B cell (primary cell): ENCODE results near the gene ZBTB48. TPM values are rescaled to one million over a fixed set of nuclear protein-coding genes. Genes with fewer than 3 reads are reported as not detected.

ENCODE experiments used
- ATAC-seq: fragments of 200-7000 bp; cut with Tn5 transposase; one replicate; pipeline ENCODE4 v1.10.0; 2021; ENCODE audit warnings: low read depth, mild to moderate bottlenecking, moderate number of reproducible peaks, moderate library complexity
- CTCF ChIA-PET: fragments of 350-600 bp; sonication (Branson Sonifier 250); formaldehyde crosslinking; loops from one replicate; lab custom pipeline; 2021; ENCODE audit warnings: antibody characterized with exemption, inconsistent platforms; lab: Charles Lee
- POLR2A ChIA-PET: fragments of 350-600 bp; sonication (Branson Sonifier 250); formaldehyde crosslinking; loops from one replicate; lab custom pipeline; 2021; ENCODE audit warnings: antibody characterized with exemption; lab: Charles Lee
- DNase-seq: peaks from one replicate; pipeline ENCODE4 v3.0.0; 2013
- H2AFZ ChIP-seq: 2 replicates; pipeline ENCODE4 v1.6.1; 2012; ENCODE audit warnings: mild to moderate bottlenecking, low read depth, low read length; ENCODE audit not compliant: insufficient read depth, poor library complexity, severe bottlenecking
- H3K27ac ChIP-seq, 2 donors: 1 replicate in 1 of 2; 2 replicates in 1 of 2; pipeline ENCODE4 v1.5.1; 2012 to 2013; ENCODE audit warnings: low read length in 2 of 2, mild to moderate bottlenecking in 2 of 2, moderate library complexity in 1 of 2
- H3K27me3 ChIP-seq, 4 experiments: fragments of 200-600 bp in 1 of 4; sonication (generic) in 1 of 4; replicated peaks in 1 of 4; 1 replicate in 2 of 4; 2 replicates in 2 of 4; pipeline versions ENCODE4 v1.6.1 to v1.7.0; 2013 to 2016; ENCODE audit warnings: low read length in 3 of 4, mild to moderate bottlenecking in 2 of 4, mixed read lengths in 1 of 4, moderate library complexity in 1 of 4; ENCODE audit not compliant: insufficient read depth in 4 of 4, control insufficient read depth in 3 of 4; ENCODE audit errors: control extremely low read depth in 1 of 4
- H3K36me3 ChIP-seq, 2 experiments: replicated peaks in 1 of 2; 1 replicate in 1 of 2; 2 replicates in 1 of 2; pipeline versions ENCODE4 v1.6.1 to v1.7.1; 2013; ENCODE audit warnings: low read length in 1 of 2; ENCODE audit not compliant: insufficient read depth in 2 of 2, control insufficient read depth in 1 of 2; ENCODE audit errors: control extremely low read depth in 1 of 2, extremely low read depth in 1 of 2
- H3K4me1 ChIP-seq, 2 donors: fragments of 200-600 bp in 1 of 2; sonication (generic) in 1 of 2; 1 replicate in 1 of 2; 2 replicates in 1 of 2; pipeline versions ENCODE4 v1.5.1 to v1.6.1; 2013 to 2017; ENCODE audit warnings: low read length in 2 of 2; ENCODE audit not compliant: control insufficient read depth in 2 of 2, insufficient read depth in 2 of 2
- H3K4me2 ChIP-seq: replicated peaks from 2 replicates; pipeline ENCODE3; 2012; ENCODE audit warnings: mild to moderate bottlenecking, low read depth, low read length; ENCODE audit not compliant: poor library complexity, severe bottlenecking
- H3K4me3 ChIP-seq, 5 experiments: fragments of 200-600 bp in 1 of 5; sonication (generic) in 1 of 5; 1 replicate in 3 of 5; 2 replicates in 2 of 5; pipeline versions ENCODE4 v1.5.1 to v1.7.0; 2011 to 2016; ENCODE audit warnings: low read length in 4 of 5, mild to moderate bottlenecking in 4 of 5, low read depth in 2 of 5, control low read depth in 1 of 5, moderate library complexity in 1 of 5; ENCODE audit not compliant: insufficient read depth in 1 of 5; ENCODE audit errors: control extremely low read depth in 1 of 5, extremely low read depth in 1 of 5
- H3K79me2 ChIP-seq: fragments of 200-600 bp; sonication (generic); one replicate; pipeline ENCODE4 v1.6.0; 2016; ENCODE audit warnings: low read length; ENCODE audit not compliant: control insufficient read depth, insufficient read depth
- H3K9ac ChIP-seq: fragments of 200-600 bp; sonication (generic); 2 replicates; pipeline ENCODE4 v1.6.1; 2017; ENCODE audit warnings: mild to moderate bottlenecking, low read length, moderate library complexity
- H3K9me3 ChIP-seq, 3 donors: one replicate each; pipeline versions ENCODE4 v1.6.1 to v1.7.1; 2013; ENCODE audit warnings: low read length in 2 of 3; ENCODE audit not compliant: control insufficient read depth in 2 of 3, insufficient read depth in 1 of 3; ENCODE audit errors: control extremely low read depth in 1 of 3
- H4K20me1 ChIP-seq: 2 replicates; pipeline ENCODE4 v1.6.0; 2012; ENCODE audit warnings: mild to moderate bottlenecking, low read length; ENCODE audit not compliant: insufficient read depth, control insufficient read depth, poor library complexity, severe bottlenecking
- H3K27ac Mint-ChIP-seq: one replicate; pipeline ENCODE4 v1.8.0; 2021; ENCODE audit warnings: mixed read lengths
- H3K27me3 Mint-ChIP-seq: one replicate; pipeline ENCODE4 v1.8.0; 2021; ENCODE audit warnings: mixed read lengths
- H3K4me1 Mint-ChIP-seq: one replicate; pipeline ENCODE4 v1.8.0; 2021; ENCODE audit warnings: mixed read lengths
- H3K4me3 Mint-ChIP-seq: one replicate; pipeline ENCODE4 v1.8.0; 2021; ENCODE audit warnings: mixed read lengths
- H3K9me3 Mint-ChIP-seq: one replicate; pipeline ENCODE4 v1.8.0; 2022; ENCODE audit warnings: mixed read lengths; ENCODE audit not compliant: insufficient read depth
- EZH2 ChIP-seq: IDR thresholded peaks from 2 replicates; pipeline ENCODE4 v1.6.1; 2012; ENCODE audit warnings: borderline replicate concordance, low read depth, mild to moderate bottlenecking, moderate library complexity, low read length; ENCODE audit not compliant: insufficient read depth, poor library complexity, severe bottlenecking
- WGBS: methylation state at CpG from one replicate; pipeline ENCODE4 v1.1.5; 2013; ENCODE audit warnings: missing lambda C conversion rate; ENCODE audit not compliant: insufficient coverage; 5-methylcytosine and 5-hydroxymethylcytosine counted together
- intact Hi-C: fragments of 100-400 bp; cut with micrococcal nuclease; formaldehyde crosslinking; loops from one replicate; pipeline ENCODE4 v1.10.0; 2022
- polyA plus RNA-seq: library from polyadenylated mRNA; depleted of rRNA; stranded (reverse); fragments of >200 nt; gene quantifications from 2 replicates; pipeline ENCODE4 v1.2.3, GENCODE V29; 2012
- total RNA-seq, 2 donors: library from RNA; stranded (reverse); fragments of 120-200 nt in 1 of 2; gene quantifications; 1 replicate in 1 of 2; 2 replicates in 1 of 2; pipeline versions ENCODE4 v1.2.3 to v1.2.4, GENCODE V29; 2013 to 2022
- TF ChIP-seq, protein P1 (sequence below): fragments of 200-600 bp; IDR thresholded peaks from one replicate; pipeline ENCODE4 v1.8.0; 2022; ENCODE audit warnings: antibody characterized with exemption, mild to moderate bottlenecking

ZBTB48 gene
- total and polyA plus RNA-seq, 2 donors (not counting 1 experiment from before 2014, with no cell fraction given), result 65.6 to 100 TPM

DNA sequence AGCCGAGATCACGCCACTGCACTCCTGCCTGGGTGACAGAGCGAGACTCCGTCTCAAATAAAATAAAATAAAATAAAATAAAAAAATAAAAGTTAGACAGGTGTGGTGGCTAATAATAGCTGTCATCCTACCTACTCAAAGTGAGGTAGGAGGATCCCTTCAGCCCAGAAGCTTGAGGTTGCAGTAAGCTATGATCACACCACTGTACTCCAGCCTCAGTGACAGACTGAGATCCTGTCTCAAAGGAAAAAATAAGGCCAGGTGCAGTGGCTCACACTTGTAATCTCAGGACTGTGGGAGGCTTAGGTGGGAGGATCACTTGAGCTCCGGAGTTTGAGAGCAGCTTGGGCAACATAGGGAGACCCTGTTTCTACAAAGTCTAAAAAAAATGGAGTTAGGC, 43.5 kb upstream of the ZBTB48 start:
- Histone ChIP-seq H3K36me3 (peaks cover 14 to 43% of the 10 kb centered on the region in 2 experiments), H3K9ac (no peak overlapping the region), H2AFZ (no peak overlapping the region), H3K4me1 (no peaks in the 10 kb centered on the region), H3K4me2 (no peak overlapping the region), H3K27me3 (no peaks in the 10 kb centered on the region), H3K4me3 (no peak overlapping the region), H4K20me1 (peaks cover 6% of the 10 kb centered on the region), H3K79me2 (peaks cover 12% of the 10 kb centered on the region), H3K9me3 (no peaks in the 10 kb centered on the region), H3K27ac (no peak overlapping the region)
- no peak overlapping the region for H3K4me3 Mint-ChIP-seq
- no peaks in the 10 kb centered on the region for H3K4me1 Mint-ChIP-seq
- intact Hi-C loops, result no loop called here
- WGBS, result no CpG with 5 or more reads among the region's 5 CpGs
- TF ChIP-seq EZH2, result no peak
- TF ChIP-seq, protein P1, sequence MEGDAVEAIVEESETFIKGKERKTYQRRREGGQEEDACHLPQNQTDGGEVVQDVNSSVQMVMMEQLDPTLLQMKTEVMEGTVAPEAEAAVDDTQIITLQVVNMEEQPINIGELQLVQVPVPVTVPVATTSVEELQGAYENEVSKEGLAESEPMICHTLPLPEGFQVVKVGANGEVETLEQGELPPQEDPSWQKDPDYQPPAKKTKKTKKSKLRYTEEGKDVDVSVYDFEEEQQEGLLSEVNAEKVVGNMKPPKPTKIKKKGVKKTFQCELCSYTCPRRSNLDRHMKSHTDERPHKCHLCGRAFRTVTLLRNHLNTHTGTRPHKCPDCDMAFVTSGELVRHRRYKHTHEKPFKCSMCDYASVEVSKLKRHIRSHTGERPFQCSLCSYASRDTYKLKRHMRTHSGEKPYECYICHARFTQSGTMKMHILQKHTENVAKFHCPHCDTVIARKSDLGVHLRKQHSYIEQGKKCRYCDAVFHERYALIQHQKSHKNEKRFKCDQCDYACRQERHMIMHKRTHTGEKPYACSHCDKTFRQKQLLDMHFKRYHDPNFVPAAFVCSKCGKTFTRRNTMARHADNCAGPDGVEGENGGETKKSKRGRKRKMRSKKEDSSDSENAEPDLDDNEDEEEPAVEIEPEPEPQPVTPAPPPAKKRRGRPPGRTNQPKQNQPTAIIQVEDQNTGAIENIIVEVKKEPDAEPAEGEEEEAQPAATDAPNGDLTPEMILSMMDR, result no peak
- H3K27ac Mint-ChIP-seq, result no peak overlapping the region
- no peaks in the 10 kb centered on the region for H3K27me3 Mint-ChIP-seq
- ATAC-seq (no peak), DNase-seq (no peak)
- ChIA-PET CTCF (interaction anchor here (0.7 kb wide), 1 partner anchor 13 kb away, joined by 4 read pairs; no protein-coding TSS in a partner anchor), POLR2A (no interaction called here)
- no peaks in the 10 kb centered on the region for H3K9me3 Mint-ChIP-seq

DNA sequence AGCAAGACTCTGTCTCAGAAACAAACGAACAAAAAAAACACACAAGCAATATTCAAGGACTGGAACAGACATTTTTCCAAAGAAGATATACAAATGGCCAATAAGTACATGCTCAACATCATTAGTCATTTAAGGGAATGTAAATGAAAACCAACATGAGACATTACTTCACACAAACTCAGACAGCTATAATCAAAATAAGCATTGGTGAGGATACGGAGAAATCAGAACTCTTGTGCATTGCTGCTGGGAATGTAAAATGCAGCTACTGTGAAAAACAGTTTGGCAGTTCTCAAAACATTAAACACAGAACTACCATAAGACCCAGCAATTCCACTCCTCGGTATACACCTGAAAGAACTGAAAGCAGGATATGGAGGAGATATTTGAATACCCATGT, 40.8 kb upstream of the ZBTB48 start:
- peaks cover 6% of the 10 kb centered on the region for H4K20me1 ChIP-seq
- no peak overlapping the region for H3K9ac ChIP-seq
- H3K4me1 ChIP-seq, result no peaks in the 10 kb centered on the region
- no peaks in the 10 kb centered on the region for H3K9me3 ChIP-seq
- CTCF ChIA-PET, result no interaction called here
- TF ChIP-seq EZH2, result no peak
- TF ChIP-seq, protein P1, result no peak
- DNase-seq (no peak), ATAC-seq (no peak)
- Mint-ChIP-seq H3K4me3 (no peak overlapping the region), H3K9me3 (no peaks in the 10 kb centered on the region), H3K4me1 (no peaks in the 10 kb centered on the region), H3K27me3 (no peaks in the 10 kb centered on the region), H3K27ac (no peak overlapping the region)
- peaks cover 11 to 29% of the 10 kb centered on the region in 2 experiments for H3K36me3 ChIP-seq
- no peak overlapping the region for H3K4me2 ChIP-seq
- H3K27ac ChIP-seq, result no peak overlapping the region
- H3K27me3 ChIP-seq, result no peaks in the 10 kb centered on the region
- WGBS, result no CpG with 5 or more reads among the region's 3 CpGs
- POLR2A ChIA-PET, result no interaction called here
- no peak overlapping the region for H3K4me3 ChIP-seq
- peaks cover 12% of the 10 kb centered on the region for H3K79me2 ChIP-seq
- intact Hi-C loops, result no loop called here
- H2AFZ ChIP-seq, result no peak overlapping the region
